Measurements from ENCODE around the gene SPTBN1. TPM values are rescaled to one million over a fixed set of nuclear protein-coding genes. Genes with fewer than 3 reads are reported as not detected.

SPTBN1 gene
- total and polyA plus RNA-seq, 2 experiments from 2014 or later: 58.1 to 204 TPM

GRCh38 chr2:54497763-54498680, 41.9 kb downstream of the SPTBN1 start:
- DNase-seq (ENCODE audit: low spot score) (peak; percentile 68), ATAC-seq (peak; percentile 87)
- H3F3A ChIP-seq (replicated peaks; ENCODE audit: low read depth): no peaks in the 10 kb centered on the region
- no peaks in the 10 kb centered on the region for H4K20me1 ChIP-seq (replicated peaks; ENCODE audit: insufficient read depth)
- peak overlapping the region; percentile 33 for H3K27ac ChIP-seq (ENCODE audit: low read depth)
- no peaks in the 10 kb centered on the region; the same call in 1 of the 2 replicates for H3K79me2 ChIP-seq (replicated peaks; ENCODE audit: insufficient read depth)
- H2AFZ ChIP-seq: no peak overlapping the region
- H3K27me3 ChIP-seq (ENCODE audit: insufficient read depth): no peaks in the 10 kb centered on the region
- H3K4me3 ChIP-seq: no peak overlapping the region
- peaks cover 30% of the 10 kb centered on the region for H3K4me1 ChIP-seq (ENCODE audit: insufficient read depth)
- Mint-ChIP-seq H3K4me3 (peak overlapping the region; percentile 8; the same call in 1 of the 3 replicates), H3K9me3 (no peaks in the 10 kb centered on the region), H3K4me1 (peaks cover 57% of the 10 kb centered on the region), H3K36me3 (ENCODE audit: low read depth) (no peaks in the 10 kb centered on the region), H3K27ac (peak overlapping the region; percentile 74), H3K27me3 (ENCODE audit: insufficient read depth, low read depth, poor library complexity) (peaks cover 2% of the 10 kb centered on the region)
- no peaks in the 10 kb centered on the region for H3K36me3 ChIP-seq (ENCODE audit: insufficient read depth)
- TF ChIP-seq ZNF462 (CRISPR knock-in tag; IDR thresholded peaks at IDR 0.05) (peak; percentile 84), NANOG (IDR thresholded peaks at IDR 0.05; ENCODE audit: borderline replicate concordance) (no peak), EZH2phosphoT487 (IDR thresholded peaks at IDR 0.05; ENCODE audit: unreplicated experiment) (no peak), STAT1 (IDR thresholded peaks at IDR 0.05; ENCODE audit: unreplicated experiment) (no peak), CREB1 (CRISPR knock-in tag; IDR thresholded peaks at IDR 0.05; ENCODE audit: low read depth) (no peak), ZNF114 (CRISPR knock-in tag; IDR thresholded peaks at IDR 0.05) (0 out of 2 replicates have a peak, but pooled peaks have one; percentile 39)
- TF ChIP-seq, protein P1, sequence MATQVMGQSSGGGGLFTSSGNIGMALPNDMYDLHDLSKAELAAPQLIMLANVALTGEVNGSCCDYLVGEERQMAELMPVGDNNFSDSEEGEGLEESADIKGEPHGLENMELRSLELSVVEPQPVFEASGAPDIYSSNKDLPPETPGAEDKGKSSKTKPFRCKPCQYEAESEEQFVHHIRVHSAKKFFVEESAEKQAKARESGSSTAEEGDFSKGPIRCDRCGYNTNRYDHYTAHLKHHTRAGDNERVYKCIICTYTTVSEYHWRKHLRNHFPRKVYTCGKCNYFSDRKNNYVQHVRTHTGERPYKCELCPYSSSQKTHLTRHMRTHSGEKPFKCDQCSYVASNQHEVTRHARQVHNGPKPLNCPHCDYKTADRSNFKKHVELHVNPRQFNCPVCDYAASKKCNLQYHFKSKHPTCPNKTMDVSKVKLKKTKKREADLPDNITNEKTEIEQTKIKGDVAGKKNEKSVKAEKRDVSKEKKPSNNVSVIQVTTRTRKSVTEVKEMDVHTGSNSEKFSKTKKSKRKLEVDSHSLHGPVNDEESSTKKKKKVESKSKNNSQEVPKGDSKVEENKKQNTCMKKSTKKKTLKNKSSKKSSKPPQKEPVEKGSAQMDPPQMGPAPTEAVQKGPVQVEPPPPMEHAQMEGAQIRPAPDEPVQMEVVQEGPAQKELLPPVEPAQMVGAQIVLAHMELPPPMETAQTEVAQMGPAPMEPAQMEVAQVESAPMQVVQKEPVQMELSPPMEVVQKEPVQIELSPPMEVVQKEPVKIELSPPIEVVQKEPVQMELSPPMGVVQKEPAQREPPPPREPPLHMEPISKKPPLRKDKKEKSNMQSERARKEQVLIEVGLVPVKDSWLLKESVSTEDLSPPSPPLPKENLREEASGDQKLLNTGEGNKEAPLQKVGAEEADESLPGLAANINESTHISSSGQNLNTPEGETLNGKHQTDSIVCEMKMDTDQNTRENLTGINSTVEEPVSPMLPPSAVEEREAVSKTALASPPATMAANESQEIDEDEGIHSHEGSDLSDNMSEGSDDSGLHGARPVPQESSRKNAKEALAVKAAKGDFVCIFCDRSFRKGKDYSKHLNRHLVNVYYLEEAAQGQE (IDR thresholded peaks at IDR 0.05; ENCODE audit: unreplicated experiment): no peak
- TF ChIP-seq, protein P2, sequence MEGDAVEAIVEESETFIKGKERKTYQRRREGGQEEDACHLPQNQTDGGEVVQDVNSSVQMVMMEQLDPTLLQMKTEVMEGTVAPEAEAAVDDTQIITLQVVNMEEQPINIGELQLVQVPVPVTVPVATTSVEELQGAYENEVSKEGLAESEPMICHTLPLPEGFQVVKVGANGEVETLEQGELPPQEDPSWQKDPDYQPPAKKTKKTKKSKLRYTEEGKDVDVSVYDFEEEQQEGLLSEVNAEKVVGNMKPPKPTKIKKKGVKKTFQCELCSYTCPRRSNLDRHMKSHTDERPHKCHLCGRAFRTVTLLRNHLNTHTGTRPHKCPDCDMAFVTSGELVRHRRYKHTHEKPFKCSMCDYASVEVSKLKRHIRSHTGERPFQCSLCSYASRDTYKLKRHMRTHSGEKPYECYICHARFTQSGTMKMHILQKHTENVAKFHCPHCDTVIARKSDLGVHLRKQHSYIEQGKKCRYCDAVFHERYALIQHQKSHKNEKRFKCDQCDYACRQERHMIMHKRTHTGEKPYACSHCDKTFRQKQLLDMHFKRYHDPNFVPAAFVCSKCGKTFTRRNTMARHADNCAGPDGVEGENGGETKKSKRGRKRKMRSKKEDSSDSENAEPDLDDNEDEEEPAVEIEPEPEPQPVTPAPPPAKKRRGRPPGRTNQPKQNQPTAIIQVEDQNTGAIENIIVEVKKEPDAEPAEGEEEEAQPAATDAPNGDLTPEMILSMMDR (conservative IDR thresholded peaks at IDR 0.05; ENCODE audit: low read depth in 2 of 2): peak; percentile 36 to 48
- peak overlapping the region; percentile 39 for H3K4me2 ChIP-seq
- no peaks in the 10 kb centered on the region; the same call in none of the 2 replicates for H3K9me2 ChIP-seq (ENCODE audit: insufficient read depth)

All from GM23338 (cell line).